SK-N-SH (cell line): ENCODE results near the gene SLAMF1.

Experiments used
- CHD2 ChIP-seq: fragments of 150-350 bp; IDR thresholded peaks from 2 replicates; pipeline ENCODE4 v1.6.1; 2018; ENCODE audit warnings: low read length; ENCODE audit not compliant: partially characterized antibody
- CTCF ChIP-seq: fragments of 200-600 bp; sonication (generic); IDR thresholded peaks from 2 replicates; pipeline ENCODE4 v1.6.1; 2017; ENCODE audit warnings: antibody characterized with exemption, mild to moderate bottlenecking, moderate library complexity
- EP300 ChIP-seq, 2 experiments: IDR thresholded peaks; 2 replicates each; pipeline versions ENCODE4 v1.4.0 to v1.6.1; 2012; ENCODE audit warnings: borderline replicate concordance in 1 of 2, low read depth in 1 of 2, low read length in 1 of 2
- GATA2 ChIP-seq: sonication (generic); formaldehyde crosslinking; IDR thresholded peaks from 2 replicates; pipeline ENCODE4 v1.5.0; 2020; ENCODE audit warnings: mild to moderate bottlenecking, missing genetic modification reagents
- MAX ChIP-seq: IDR thresholded peaks from 2 replicates; pipeline ENCODE4 v1.4.0; 2012; ENCODE audit warnings: low read depth
- MXI1 ChIP-seq: IDR thresholded peaks from 2 replicates; pipeline ENCODE4 v1.6.1; 2012; ENCODE audit warnings: mild to moderate bottlenecking, low read depth, low read length, improper control_type of control experiment
- NRF1 ChIP-seq: IDR thresholded peaks from 2 replicates; pipeline ENCODE4 v1.6.1; 2012; ENCODE audit warnings: low read depth, mild to moderate bottlenecking, low read length
- POLR2AphosphoS5 ChIP-seq: IDR thresholded peaks from 2 replicates; pipeline ENCODE4 v1.6.1; 2012; ENCODE audit warnings: low read depth, low read length
- RAD21 ChIP-seq: IDR thresholded peaks from 2 replicates; pipeline ENCODE4 v1.6.1; 2012; ENCODE audit warnings: mild to moderate bottlenecking, low read length
- RFX5 ChIP-seq: IDR thresholded peaks from 2 replicates; pipeline ENCODE4 v1.6.1; 2012; ENCODE audit warnings: mild to moderate bottlenecking, improper control_type of control experiment, low read length
- SIN3A ChIP-seq: IDR thresholded peaks from 2 replicates; pipeline ENCODE4 v1.6.1; 2012; ENCODE audit warnings: low read depth, mild to moderate bottlenecking, low read length, moderate library complexity, borderline replicate concordance
- TCF12 ChIP-seq: IDR thresholded peaks from 2 replicates; pipeline ENCODE4 v1.4.0; 2012
- TEAD4 ChIP-seq: IDR thresholded peaks from 2 replicates; pipeline ENCODE4 v1.4.0; 2012; ENCODE audit warnings: mild to moderate bottlenecking, borderline replicate concordance; ENCODE audit not compliant: insufficient read depth

DNA sequence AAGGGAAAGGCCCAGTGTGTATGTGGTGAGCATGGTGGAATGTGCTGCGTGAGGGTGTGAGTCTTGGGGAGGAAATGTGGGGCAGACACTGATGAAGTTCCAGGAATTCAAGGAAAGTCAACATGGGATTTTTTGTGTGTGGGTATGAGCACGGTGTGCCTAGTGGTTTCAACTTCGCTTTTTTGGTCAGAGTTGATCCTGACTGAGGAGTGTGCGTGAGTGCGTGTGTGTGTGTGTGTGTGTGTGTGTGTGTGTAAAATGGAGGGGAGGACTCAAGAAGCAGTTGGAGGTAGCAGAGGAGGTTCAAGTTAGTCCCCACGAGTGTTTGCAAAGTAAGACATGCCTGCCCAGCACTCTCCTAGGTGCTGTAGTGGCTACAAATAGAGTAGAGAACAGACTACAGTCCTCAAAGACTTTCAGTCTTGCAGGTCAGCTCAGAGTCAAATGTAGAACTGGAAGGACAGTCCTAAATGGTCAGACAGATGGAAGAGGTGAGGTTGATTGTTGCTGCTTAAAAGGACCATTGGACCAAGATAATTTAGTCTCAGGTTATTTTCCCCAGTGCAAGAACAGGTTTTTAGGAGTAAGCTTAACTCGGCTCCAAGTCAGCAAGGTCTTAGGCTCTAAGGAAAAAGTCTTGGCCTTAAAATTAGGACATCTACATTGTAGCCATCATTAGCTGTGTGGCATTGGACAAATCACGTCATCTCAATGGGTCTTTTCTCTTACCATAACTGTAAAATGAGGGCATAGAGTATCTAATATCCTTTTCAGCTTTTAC lies 25.0 kb downstream of the SLAMF1 start:
- TF ChIP-seq SIN3A (no peak), CTCF (no peak), EP300 (IDR thresholded peaks at IDR 0.05; ENCODE audit: borderline replicate concordance in 1 of 2, low read depth in 1 of 2, low read length in 1 of 2) (no peak), MAX (no peak), TEAD4 (no peak), RAD21 (no peak), POLR2AphosphoS5 (no peak), TCF12 (no peak), CHD2 (no peak), MXI1 (no peak), NRF1 (no peak), GATA2 (no peak), RFX5 (no peak)
